Liver (tissue), 9 donors: ENCODE data around the gene SYPL1. TPM values are rescaled to one million over a fixed set of nuclear protein-coding genes. Genes with fewer than 3 reads are reported as not detected.

Source experiments
- DNase-seq: peaks from one replicate; pipeline ENCODE4 v3.0.0-alpha.2; 2017; ENCODE audit warnings: low spot score
- H3K27ac ChIP-seq, 2 donors: one replicate each; pipeline ENCODE4 v1.7.0; 2013; ENCODE audit warnings: inconsistent platforms in 2 of 2, low read length in 2 of 2, control low read depth in 1 of 2, low read depth in 1 of 2, mild to moderate bottlenecking in 1 of 2
- H3K27me3 ChIP-seq, 4 donors: one replicate each; pipeline versions ENCODE4 v1.6.1 to v1.7.0; 2013; ENCODE audit warnings: low read length in 3 of 4, inconsistent platforms in 1 of 4, mild to moderate bottlenecking in 1 of 4, moderate library complexity in 1 of 4; ENCODE audit not compliant: control insufficient read depth in 4 of 4, insufficient read depth in 4 of 4
- H3K36me3 ChIP-seq, 4 donors: one replicate each; pipeline versions ENCODE4 v1.6.1 to v1.7.0; 2013; ENCODE audit warnings: low read length in 3 of 4, mild to moderate bottlenecking in 3 of 4, low read depth in 1 of 4, moderate library complexity in 1 of 4; ENCODE audit not compliant: control insufficient read depth in 4 of 4, insufficient read depth in 3 of 4
- H3K4me1 ChIP-seq, 4 donors: one replicate each; pipeline versions ENCODE4 v1.6.1 to v1.7.0; 2013; ENCODE audit warnings: low read length in 3 of 4, mild to moderate bottlenecking in 3 of 4, moderate library complexity in 1 of 4; ENCODE audit not compliant: control insufficient read depth in 4 of 4, insufficient read depth in 4 of 4
- H3K4me3 ChIP-seq, 3 donors: one replicate each; pipeline versions ENCODE4 v1.6.1 to v1.7.0; 2013; ENCODE audit warnings: low read length in 3 of 3, control low read depth in 1 of 3, low read depth in 1 of 3, mild to moderate bottlenecking in 1 of 3
- H3K9ac ChIP-seq, 2 donors: one replicate each; pipeline ENCODE4 v1.7.0; 2013; ENCODE audit warnings: low read length in 2 of 2, mild to moderate bottlenecking in 2 of 2, moderate library complexity in 2 of 2, control low read depth in 1 of 2, low read depth in 1 of 2
- H3K9me3 ChIP-seq, 4 donors: one replicate each; pipeline versions ENCODE4 v1.6.1 to v1.7.0; 2013; ENCODE audit warnings: low read length in 3 of 4; ENCODE audit not compliant: control insufficient read depth in 4 of 4
- ATF3 ChIP-seq: IDR thresholded peaks from 2 replicates; pipeline ENCODE4 v1.6.1; 2016; ENCODE audit warnings: antibody characterized with exemption
- CTCF ChIP-seq: fragments of 150-350 bp; IDR thresholded peaks from 2 replicates; pipeline ENCODE4 v1.5.1; 2017; ENCODE audit warnings: improper control_type of control experiment, low read depth, low read length; ENCODE audit not compliant: missing input control
- FOXA1 ChIP-seq: IDR thresholded peaks from 2 replicates; pipeline ENCODE4 v1.6.1; 2016; ENCODE audit warnings: antibody characterized with exemption
- FOXA2 ChIP-seq: IDR thresholded peaks from 2 replicates; pipeline ENCODE4 v1.6.1; 2016; ENCODE audit warnings: antibody characterized with exemption
- HNF4A ChIP-seq, 2 donors: conservative IDR thresholded peaks; 2 replicates each; pipeline ENCODE4 v1.6.1; 2016; ENCODE audit warnings: antibody characterized with exemption in 2 of 2, mild to moderate bottlenecking in 2 of 2
- MAX ChIP-seq: IDR thresholded peaks from 2 replicates; pipeline ENCODE4 v1.6.1; 2016; ENCODE audit warnings: antibody characterized with exemption
- RAD21 ChIP-seq, 2 donors: IDR thresholded peaks; 2 replicates each; pipeline ENCODE4 v1.6.1; 2016; ENCODE audit warnings: antibody characterized with exemption in 2 of 2, mild to moderate bottlenecking in 2 of 2
- REST ChIP-seq: IDR thresholded peaks from 2 replicates; pipeline ENCODE4 v1.6.1; 2016; ENCODE audit warnings: antibody characterized with exemption, mild to moderate bottlenecking
- RXRA ChIP-seq, 2 donors: IDR thresholded peaks; 2 replicates each; pipeline ENCODE4 v1.6.1; 2017 to 2018; ENCODE audit warnings: antibody characterized with exemption in 2 of 2, mild to moderate bottlenecking in 1 of 2
- TAF1 ChIP-seq: conservative IDR thresholded peaks from 2 replicates; pipeline ENCODE4 v1.6.1; 2016; ENCODE audit warnings: antibody characterized with exemption, mild to moderate bottlenecking
- YY1 ChIP-seq: IDR thresholded peaks from 2 replicates; pipeline ENCODE4 v1.6.1; 2016; ENCODE audit warnings: antibody characterized with exemption, mild to moderate bottlenecking
- WGBS: extraction: QIAGEN DNeasy Blood & Tissue Kit; methylation state at CpG from one replicate; pipeline ENCODE4 v1.1.7; 2013; 5-methylcytosine and 5-hydroxymethylcytosine counted together
- polyA plus RNA-seq, 2 donors: library from polyadenylated mRNA; stranded (reverse) in 1 of 2; unstranded in 1 of 2; fragments of 200-250 nt in 1 of 2; fragments of >200 nt in 1 of 2; fragmentation: Nextera tagmentation in 1 of 2; extraction: Ambion mirVana in 1 of 2; gene quantifications; one replicate each; pipeline versions ENCODE4 v1.2.1 to v1.2.3, GENCODE V29; 2013 to 2015
- total RNA-seq, 2 donors: library from RNA; depleted of rRNA; stranded (reverse); fragments of >200 nt; gene quantifications; one replicate each; pipeline ENCODE4 v1.2.3, GENCODE V29; 2014
- donor health status: healthy.
- donor health status: healthy.
- donor health status: healthy.
- donor health status: healthy.
- donor health status: healthy.

SYPL1 gene
- total and polyA plus RNA-seq, 4 donors, result 25.5 to 41.2 (median 28.8) TPM

GRCh38 chr7:106045139-106045538, 67.0 kb downstream of the SYPL1 start (continued):
- no peak for TF ChIP-seq REST
- no peak for TF ChIP-seq TAF1
- TF ChIP-seq HNF4A (conservative IDR thresholded peaks at IDR 0.05), result no peak
- TF ChIP-seq YY1, result no peak
- no peak for TF ChIP-seq ATF3
- TF ChIP-seq RAD21 (IDR thresholded peaks at IDR 0.05), result no peak
- TF ChIP-seq FOXA1, result no peak
- TF ChIP-seq MAX, result no peak
- no peak for TF ChIP-seq FOXA2

GRCh38 chr7:106042196-106042611, 69.9 kb downstream of the SYPL1 start:
- Histone ChIP-seq H3K9ac (no peak overlapping the region), H3K4me3 (no peak overlapping the region), H3K27me3 (no peaks in the 10 kb centered on the region), H3K27ac (no peak overlapping the region), H3K36me3 (no peaks in the 10 kb centered on the region), H3K4me1 (peaks cover 0 to 3% (median 1%) of the 10 kb centered on the region in 4 donors), H3K9me3 (no peaks in the 10 kb centered on the region)
- no peak for DNase-seq
- 75% methylated on average over 4 of the region's 4 CpGs for WGBS
- TF ChIP-seq HNF4A (conservative IDR thresholded peaks at IDR 0.05), result no peak

- no peak overlapping the region for H3K9ac ChIP-seq
- peak; percentile 27 to 70 for TF ChIP-seq RAD21 (IDR thresholded peaks at IDR 0.05)
- TF ChIP-seq RXRA (IDR thresholded peaks at IDR 0.05), result no peak
- TF ChIP-seq CTCF, result peak; percentile 65
- no peaks in the 10 kb centered on the region for H3K36me3 ChIP-seq
- peak; percentile 46 for DNase-seq
- H3K27me3 ChIP-seq, result no peaks in the 10 kb centered on the region
- 51% methylated on average over 6 of the region's 6 CpGs for WGBS
- peaks cover 0 to 3% (median 1%) of the 10 kb centered on the region in 4 donors for H3K4me1 ChIP-seq
- no peak overlapping the region for H3K4me3 ChIP-seq
- H3K9me3 ChIP-seq, result no peaks in the 10 kb centered on the region
- H3K27ac ChIP-seq, result no peak overlapping the region
Observed at GRCh38 chr7:106041140-106041717, 70.9 kb downstream of the SYPL1 start.

Other genes starting within 250 kb of the SYPL1 start
- 1 to 10 TPM; 2.1 to 5.9 TPM for gene ATXN7L1, start 235.7 kb downstream of the SYPL1 start, total RNA-seq
- 1 to 10 TPM; 4.6 to 7.4 TPM for gene ATXN7L1, start 235.7 kb downstream of the SYPL1 start, polyA plus RNA-seq
- 10 to 100 TPM in 1 of 2 donors, 1 to 10 TPM in 1; 2.5 to 10.5 TPM for gene CDHR3, start 149.0 kb downstream of the SYPL1 start, total RNA-seq
- gene CDHR3, start 149.0 kb downstream of the SYPL1 start, polyA plus RNA-seq, result 1 to 10 TPM; 1.0 to 1.2 TPM
- gene NAMPT, start 172.7 kb upstream of the SYPL1 start, total RNA-seq, result 100 to 1,000 TPM in 1 of 2 donors, 10 to 100 TPM in 1; 20.8 to 444 TPM
- 100 to 1,000 TPM; 134 to 185 TPM for gene NAMPT, start 172.7 kb upstream of the SYPL1 start, polyA plus RNA-seq